Ovary (tissue), 3 donors: Measurements from ENCODE around the gene PREB.

Source experiments
- EP300 ChIP-seq: sonication (generic); formaldehyde crosslinking; IDR thresholded peaks from one replicate; pipeline ENCODE4 v1.6.1; 2017; ENCODE audit warnings: antibody characterized with exemption
- TF ChIP-seq, protein P1 (sequence below), 3 donors: fragments of 450-650 bp in 2 of 3; fragments of 200-600 bp in 1 of 3; IDR thresholded peaks; one replicate each; pipeline versions ENCODE4 v1.5.1 to v1.8.0; 2016 to 2022; ENCODE audit warnings: antibody characterized with exemption in 3 of 3, mild to moderate bottlenecking in 1 of 3
- donor health status: DM: no; HTN: no; CAD: no.

DNA sequence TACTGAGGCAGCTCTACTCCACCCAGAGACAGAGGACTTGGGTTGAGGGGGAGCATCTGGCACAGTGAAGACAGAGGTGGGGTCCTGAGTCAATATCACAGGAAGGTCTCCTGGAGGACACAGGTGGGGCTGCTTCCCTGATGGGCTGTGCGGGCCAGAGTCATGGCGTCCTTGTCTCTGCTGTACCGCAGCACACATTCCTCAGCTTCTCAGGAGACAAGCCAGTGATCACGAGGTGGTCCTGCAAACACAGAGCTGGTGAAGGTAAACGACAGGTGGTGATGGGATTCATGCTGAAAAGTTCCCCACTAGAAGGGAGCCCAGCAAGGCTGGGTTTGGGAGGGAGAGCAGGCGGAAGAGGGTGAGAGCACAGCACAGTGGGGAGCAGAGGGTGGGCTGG lies 24.0 kb upstream of the PREB start:
- TF ChIP-seq, protein P1, sequence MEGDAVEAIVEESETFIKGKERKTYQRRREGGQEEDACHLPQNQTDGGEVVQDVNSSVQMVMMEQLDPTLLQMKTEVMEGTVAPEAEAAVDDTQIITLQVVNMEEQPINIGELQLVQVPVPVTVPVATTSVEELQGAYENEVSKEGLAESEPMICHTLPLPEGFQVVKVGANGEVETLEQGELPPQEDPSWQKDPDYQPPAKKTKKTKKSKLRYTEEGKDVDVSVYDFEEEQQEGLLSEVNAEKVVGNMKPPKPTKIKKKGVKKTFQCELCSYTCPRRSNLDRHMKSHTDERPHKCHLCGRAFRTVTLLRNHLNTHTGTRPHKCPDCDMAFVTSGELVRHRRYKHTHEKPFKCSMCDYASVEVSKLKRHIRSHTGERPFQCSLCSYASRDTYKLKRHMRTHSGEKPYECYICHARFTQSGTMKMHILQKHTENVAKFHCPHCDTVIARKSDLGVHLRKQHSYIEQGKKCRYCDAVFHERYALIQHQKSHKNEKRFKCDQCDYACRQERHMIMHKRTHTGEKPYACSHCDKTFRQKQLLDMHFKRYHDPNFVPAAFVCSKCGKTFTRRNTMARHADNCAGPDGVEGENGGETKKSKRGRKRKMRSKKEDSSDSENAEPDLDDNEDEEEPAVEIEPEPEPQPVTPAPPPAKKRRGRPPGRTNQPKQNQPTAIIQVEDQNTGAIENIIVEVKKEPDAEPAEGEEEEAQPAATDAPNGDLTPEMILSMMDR (IDR thresholded peaks at IDR 0.05): no peak
- no peak for TF ChIP-seq EP300
